Measurements from ENCODE around the gene DENND1C.

The DENND1C gene

DNA sequence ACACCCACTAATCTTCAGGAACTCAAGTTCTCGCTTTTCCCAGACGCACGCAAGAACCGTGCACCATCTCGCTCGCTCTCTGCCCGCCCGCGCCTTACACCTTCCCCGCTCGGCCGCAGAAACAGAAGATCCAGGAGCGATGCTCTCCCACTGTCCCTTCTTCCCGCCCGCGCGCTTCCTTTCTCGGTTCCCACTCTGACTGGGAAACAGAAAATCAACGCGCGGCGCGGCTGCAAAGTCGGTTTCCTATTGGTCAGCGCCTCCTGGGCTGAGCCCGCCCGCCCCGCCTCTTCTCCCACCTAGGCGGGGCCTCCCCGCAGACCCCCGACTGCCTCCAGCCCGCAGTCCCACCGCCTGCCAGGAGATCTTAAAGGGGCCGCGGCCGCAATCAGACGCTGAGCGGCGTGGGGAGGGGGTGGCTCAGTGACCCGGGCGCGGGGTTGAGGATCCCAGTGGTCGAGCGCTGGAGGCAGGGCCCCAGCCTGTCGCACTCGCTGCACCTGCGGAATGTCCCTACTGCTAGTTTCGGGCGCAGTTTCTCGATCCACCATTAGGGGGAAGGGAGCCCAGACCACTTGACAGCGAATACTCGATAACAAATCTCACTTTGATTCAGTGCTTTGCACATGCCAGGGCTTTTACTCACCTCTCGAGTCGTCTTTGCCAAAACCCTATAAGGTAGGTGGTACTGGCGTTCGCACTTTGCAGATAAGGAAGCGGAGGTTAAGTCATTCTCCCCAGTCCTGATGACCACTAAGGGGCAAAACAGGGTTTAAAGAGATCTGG, 21.3 kb downstream of the DENND1C start:
- peak overlapping the region; percentile 55 for H3K4me3 ChIP-seq (ENCODE audit: low read depth, low read length)
- in situ Hi-C loops (cut with HindIII; ENCODE audit: low sequenced_read_pairs), result no loop called here

DNA sequence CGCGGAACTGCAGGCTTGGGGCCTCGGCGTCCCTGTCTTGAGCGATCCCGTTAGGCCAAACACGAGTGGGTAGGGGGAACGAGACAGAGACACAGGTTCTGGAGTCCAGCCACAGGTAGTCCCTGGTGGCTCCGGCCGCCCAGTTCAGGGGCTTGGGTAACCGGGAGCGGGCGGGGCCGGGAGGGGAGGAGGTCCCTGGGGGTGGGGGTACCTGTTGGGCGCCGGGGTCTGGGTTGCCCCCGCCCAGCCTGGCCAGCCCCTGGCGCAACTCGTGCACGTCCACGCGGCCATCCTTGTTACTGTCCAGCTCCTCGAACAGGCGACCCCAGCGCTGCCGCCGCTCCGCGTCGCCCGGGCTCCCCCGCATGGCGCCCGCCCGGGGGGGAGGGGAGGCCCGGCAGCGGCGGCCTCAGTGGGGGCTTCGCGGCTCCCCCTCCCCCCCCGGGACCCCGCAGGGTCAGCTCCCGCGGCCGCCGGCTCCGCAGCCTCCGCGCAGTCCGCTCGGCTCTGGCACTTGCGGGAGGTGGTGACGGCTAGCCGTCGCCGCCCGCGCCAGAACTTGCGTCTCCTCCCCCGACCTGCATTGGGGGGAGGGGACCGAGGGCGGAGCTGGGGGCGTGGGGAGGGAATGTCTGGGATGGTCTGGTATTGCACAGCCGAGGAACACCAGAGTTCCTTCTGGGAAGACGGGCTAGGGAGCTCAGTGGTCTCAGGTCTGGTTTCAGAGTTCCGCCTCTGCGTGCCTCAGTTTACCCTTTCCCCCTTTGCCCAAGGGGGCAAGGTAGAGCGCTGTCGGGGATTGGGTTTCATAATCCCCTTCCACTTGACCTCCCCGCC, 22.1 kb downstream of the DENND1C start, which contains the start of gene SLC25A23:
Gene SLC25A23, minus strand, starts transcription at position 531 of the 837 bp plus-strand sequence. Its CDS starts 164 bp downstream, at position 367.
- TF ChIP-seq, protein P1, sequence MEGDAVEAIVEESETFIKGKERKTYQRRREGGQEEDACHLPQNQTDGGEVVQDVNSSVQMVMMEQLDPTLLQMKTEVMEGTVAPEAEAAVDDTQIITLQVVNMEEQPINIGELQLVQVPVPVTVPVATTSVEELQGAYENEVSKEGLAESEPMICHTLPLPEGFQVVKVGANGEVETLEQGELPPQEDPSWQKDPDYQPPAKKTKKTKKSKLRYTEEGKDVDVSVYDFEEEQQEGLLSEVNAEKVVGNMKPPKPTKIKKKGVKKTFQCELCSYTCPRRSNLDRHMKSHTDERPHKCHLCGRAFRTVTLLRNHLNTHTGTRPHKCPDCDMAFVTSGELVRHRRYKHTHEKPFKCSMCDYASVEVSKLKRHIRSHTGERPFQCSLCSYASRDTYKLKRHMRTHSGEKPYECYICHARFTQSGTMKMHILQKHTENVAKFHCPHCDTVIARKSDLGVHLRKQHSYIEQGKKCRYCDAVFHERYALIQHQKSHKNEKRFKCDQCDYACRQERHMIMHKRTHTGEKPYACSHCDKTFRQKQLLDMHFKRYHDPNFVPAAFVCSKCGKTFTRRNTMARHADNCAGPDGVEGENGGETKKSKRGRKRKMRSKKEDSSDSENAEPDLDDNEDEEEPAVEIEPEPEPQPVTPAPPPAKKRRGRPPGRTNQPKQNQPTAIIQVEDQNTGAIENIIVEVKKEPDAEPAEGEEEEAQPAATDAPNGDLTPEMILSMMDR (IDR thresholded peaks at IDR 0.05; ENCODE audit: low read depth, low read length, missing control alignments), result no peak
- in situ Hi-C loops (cut with HindIII; ENCODE audit: low sequenced_read_pairs), result no loop called here
- DNase-seq (ENCODE audit: low read depth), result peak; percentile 44
- peak within 1 kb of the TSS; percentile 55 for H3K4me3 ChIP-seq (ENCODE audit: low read depth, low read length)

More for the DNA sequence above, 21.3 kb downstream of the DENND1C start:
- TF ChIP-seq, protein P1 (IDR thresholded peaks at IDR 0.05; ENCODE audit: low read depth, low read length, missing control alignments), result peak; percentile 81
- peak; percentile 97 for DNase-seq (ENCODE audit: low read depth)

DNA sequence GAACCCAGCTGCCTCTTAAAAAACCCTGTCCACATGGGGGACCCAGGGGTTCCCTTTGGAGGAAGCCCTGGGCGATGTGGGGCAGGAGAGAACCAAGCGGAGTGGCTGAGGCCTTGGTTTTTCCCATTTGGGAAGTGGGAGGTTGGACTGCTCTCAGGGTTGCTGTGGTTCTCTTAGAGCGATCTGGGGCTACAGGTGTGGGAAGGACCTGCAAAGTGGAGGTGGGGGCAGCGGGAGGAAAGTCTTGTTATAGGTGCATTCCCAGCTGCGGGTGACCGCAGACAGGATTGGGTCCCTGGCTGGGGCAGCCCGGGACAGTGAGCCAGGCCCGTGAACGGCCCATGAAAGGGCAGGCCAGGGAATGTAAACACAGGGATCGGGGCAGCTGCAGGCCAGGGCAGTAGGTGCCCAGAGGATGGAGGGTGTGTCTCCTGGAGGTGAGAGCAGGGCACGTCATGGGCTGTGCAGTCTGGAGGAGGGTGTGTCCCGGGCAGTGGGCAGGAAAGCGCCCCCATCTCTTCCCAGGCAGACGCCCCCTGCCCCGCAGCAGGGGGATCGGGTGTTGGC, 22.8 kb downstream of the DENND1C start:
- peak overlapping the region; percentile 55 for H3K4me3 ChIP-seq (ENCODE audit: low read depth, low read length)
- DNase-seq (ENCODE audit: low read depth), result no peak
- in situ Hi-C loops (cut with HindIII; ENCODE audit: low sequenced_read_pairs), result no loop called here
- TF ChIP-seq, protein P1 (IDR thresholded peaks at IDR 0.05; ENCODE audit: low read depth, low read length, missing control alignments), result no peak

DNA sequence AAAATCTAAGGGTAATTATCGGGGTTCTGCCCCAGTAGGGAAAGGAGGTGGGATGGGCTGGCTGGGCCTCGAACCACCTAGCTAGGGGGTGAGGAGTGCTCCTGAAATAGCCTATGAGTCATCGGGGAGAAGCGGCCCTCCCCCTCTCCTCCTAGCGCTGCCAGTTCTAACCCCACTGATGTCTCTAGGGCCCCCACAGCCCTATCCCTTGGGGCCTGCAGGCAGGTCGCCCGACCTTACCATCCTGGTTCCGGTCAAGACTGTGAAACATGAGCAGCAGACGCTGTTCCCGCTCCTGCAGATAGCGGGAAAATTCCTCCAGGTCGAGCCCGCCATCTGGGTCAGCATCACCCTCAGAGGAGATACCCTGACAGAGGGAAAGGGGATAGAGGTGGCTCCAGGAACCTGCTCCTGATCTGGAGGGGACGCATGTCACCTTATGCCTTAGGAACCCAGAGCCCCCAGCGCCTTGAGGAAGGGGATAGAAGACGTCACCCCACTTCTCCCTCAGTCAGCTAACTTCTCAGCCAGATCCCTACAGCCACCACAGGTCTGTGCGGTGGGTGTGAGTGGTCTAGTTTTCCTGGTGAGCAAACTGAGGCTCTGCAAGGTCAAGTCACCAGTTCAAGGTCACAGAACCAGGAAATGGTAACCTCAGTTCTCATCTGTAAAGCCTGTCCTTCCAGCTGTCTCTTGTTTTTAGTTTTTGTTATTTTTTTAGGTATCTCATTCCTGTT, 23.5 kb downstream of the DENND1C start:
- TF ChIP-seq, protein P1 (IDR thresholded peaks at IDR 0.05; ENCODE audit: low read depth, low read length, missing control alignments), result no peak
- in situ Hi-C loops (cut with HindIII; ENCODE audit: low sequenced_read_pairs), result no loop called here
- H3K4me3 ChIP-seq (ENCODE audit: low read depth, low read length), result peak overlapping the region; percentile 55
- no peak for DNase-seq (ENCODE audit: low read depth)

DNA sequence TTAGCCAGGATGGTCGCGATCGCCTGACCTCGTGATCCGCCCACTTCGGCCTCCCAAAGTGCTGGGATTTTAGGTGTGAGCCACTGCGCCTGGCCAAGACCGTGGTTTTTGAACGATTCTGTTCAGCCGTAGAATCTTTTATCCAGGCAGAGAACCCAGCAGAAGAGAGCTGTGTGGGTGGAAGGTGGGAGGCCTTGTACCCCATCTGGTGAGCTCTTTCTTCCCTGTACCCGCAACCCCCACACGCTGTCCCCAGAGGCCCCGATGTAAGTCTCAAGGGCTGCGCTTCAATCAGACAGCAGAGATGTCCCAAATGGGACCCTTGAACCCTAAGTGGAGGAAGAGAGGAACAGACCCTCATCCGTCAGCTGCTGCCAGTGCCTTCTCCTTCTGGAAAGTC, 25.7 kb downstream of the DENND1C start:
- no peak overlapping the region for H3K4me3 ChIP-seq (ENCODE audit: low read depth, low read length)
- DNase-seq (ENCODE audit: low read depth), result no peak
- TF ChIP-seq, protein P1 (IDR thresholded peaks at IDR 0.05; ENCODE audit: low read depth, low read length, missing control alignments), result no peak
- in situ Hi-C loops (cut with HindIII; ENCODE audit: low sequenced_read_pairs), result no loop called here

Data from astrocyte of the cerebellum (primary cell).